Left cardiac atrium (tissue), 4 donors: ENCODE measurements around the gene EZR. TPM values are rescaled to one million over a fixed set of nuclear protein-coding genes. Genes with fewer than 3 reads are reported as not detected.
A peak's percentile ranks its signal among the peaks of the same experiment; 100 is the strongest.

Experiments used
- ATAC-seq, 2 donors: fragments of 200-7000 bp; cut with Tn5 transposase; one replicate each; pipeline ENCODE4 v1.9.1; 2020; ENCODE audit warnings: mild to moderate bottlenecking in 2 of 2, moderate library complexity in 2 of 2
- DNase-seq: peaks from one replicate; pipeline ENCODE4 v3.0.0-alpha.2; 2020
- intact Hi-C, 2 donors: fragments of 100-400 bp; cut with DNase I; formaldehyde crosslinking; loops; one replicate each; pipeline versions ENCODE4 v1.14.1 to v1.15.1; 2022 to 2023
- long read RNA-seq: library from polyadenylated mRNA; unstranded; transcript quantifications from one replicate; pipeline ENCODE4 v2.0.0, GENCODE V29; 2021
- total RNA-seq, 2 donors: library from RNA; stranded (reverse); fragmentation: NEBNext Ultra II Directional; extraction: Animal tissue kit (Norgen Biotek cat#: 25700); gene quantifications; one replicate each; pipeline ENCODE4 v1.2.1, GENCODE V29; 2021
- donor health status: DM: no; HTN: yes; CAD: no.
- donor health status: DM: no; HTN: yes; CAD: no; lungs with severe emphysema.
- donor health status: DM: yes; HTN: yes; CAD: no.
- donor health status: Dilated cardiomyopathy.

The EZR gene
- total RNA-seq = 100 to 1,000 TPM; 140 to 217 TPM
- long read RNA-seq, transcript EZR-201 (13 exons, 3,068 nt) = minor isoform, 140 of 608 reads
- long read RNA-seq, transcript EZR-202 (14 exons, 3,096 nt) = major isoform, 399 of 608 reads
- long read RNA-seq, partial matches to known transcripts = 45 of 608 reads
- long read RNA-seq, other reads (novel, unspliced or antisense) = 24 of 608 reads

GRCh38 chr6:158819213-158819976 is at the start of gene EZR:
EZR (minus strand) TSS chr6:158819368; CDS start chr6:158818093, 1,275 bp downstream.
- intact Hi-C loops = loop anchor here in 1 of 2 donors (5.0 kb wide), 1 partner anchor 112 kb away; no protein-coding TSS in a partner anchor
- DNase-seq (peak; percentile 86), ATAC-seq (peak; percentile 74 to 83)

DNA sequence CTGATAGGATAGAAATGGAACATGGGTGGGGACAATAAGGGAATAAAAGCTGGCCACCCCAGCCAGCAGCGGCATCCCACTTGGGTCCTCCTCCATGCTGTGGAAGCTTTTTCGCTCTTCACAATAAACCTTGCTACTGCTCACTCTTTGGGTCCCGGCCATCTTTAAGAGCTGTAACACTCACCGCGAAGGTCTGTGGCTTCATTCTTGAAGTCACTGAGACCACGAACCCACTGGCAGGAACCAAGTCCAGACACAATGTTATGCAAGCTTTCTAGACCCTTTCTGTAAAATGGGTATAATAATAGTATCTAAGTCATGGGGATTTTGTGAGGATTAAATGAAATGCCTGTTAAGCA is 48.9 kb upstream of the EZR start:
- no peak for ATAC-seq
- intact Hi-C loops = no loop called here
- DNase-seq = no peak

- DNase-seq (no peak), ATAC-seq (no peak)
- intact Hi-C loops = no loop called here
Measured at GRCh38 chr6:158867381-158868121, 48.4 kb upstream of the EZR start.

GRCh38 chr6:158865769-158866168 is 46.6 kb upstream of the EZR start:
- ATAC-seq (no peak), DNase-seq (no peak)
- intact Hi-C loops = no loop called here

DNA sequence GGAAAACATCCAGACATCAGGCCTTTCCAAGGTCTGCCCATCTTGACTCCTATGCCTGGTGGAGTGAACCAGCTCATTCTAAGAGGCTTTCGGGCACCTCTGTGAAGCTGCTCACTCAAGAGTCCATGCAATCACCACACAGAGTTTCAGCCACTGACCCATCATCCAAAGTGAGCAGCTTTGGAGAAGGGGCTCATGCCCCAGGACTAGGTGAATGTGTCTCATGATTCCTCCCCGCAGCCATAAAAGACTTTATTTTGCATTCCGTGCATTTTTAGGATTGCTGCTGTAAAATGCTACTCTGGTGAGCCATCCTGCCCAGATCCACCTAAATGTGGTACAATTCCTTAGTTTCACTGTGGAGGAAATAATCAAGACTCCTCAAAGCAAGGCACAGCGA is 44.5 kb upstream of the EZR start:
- ATAC-seq (peak in 1 of 2 donors; percentile 10), DNase-seq (no peak)
- intact Hi-C loops = no loop called here

GRCh38 chr6:158861686-158862381 is 42.7 kb upstream of the EZR start:
- intact Hi-C loops = no loop called here
- no peak for ATAC-seq
- DNase-seq = no peak

DNA sequence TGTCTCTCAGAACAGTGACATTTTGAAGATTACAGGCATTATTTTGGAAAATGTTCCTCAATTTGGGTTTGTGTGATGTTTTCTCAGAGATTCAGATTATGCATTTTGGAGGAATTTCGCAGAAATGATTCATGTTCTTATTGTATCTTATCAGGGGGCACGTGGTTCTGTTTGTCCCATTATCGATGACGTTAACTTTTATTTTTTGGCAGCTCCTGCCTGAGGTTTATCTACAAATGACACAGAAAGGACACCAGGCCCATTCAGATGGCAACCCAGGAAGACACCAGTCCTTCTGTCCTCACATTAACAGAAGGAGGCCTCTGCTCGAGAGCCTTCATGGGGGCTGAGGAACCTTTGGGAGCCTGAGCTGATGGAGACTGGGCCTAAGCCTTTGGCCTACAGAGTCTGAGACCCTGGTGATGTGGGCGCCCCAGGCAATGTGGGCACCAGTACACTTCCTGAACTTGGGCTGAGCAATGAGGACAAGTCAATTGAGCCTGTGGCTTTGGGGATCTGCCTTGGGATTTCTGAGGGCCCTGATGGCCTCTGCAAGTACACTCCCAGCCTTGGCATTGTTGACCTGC is 41.2 kb upstream of the EZR start:
- DNase-seq (no peak), ATAC-seq (no peak)
- intact Hi-C loops = no loop called here

DNA sequence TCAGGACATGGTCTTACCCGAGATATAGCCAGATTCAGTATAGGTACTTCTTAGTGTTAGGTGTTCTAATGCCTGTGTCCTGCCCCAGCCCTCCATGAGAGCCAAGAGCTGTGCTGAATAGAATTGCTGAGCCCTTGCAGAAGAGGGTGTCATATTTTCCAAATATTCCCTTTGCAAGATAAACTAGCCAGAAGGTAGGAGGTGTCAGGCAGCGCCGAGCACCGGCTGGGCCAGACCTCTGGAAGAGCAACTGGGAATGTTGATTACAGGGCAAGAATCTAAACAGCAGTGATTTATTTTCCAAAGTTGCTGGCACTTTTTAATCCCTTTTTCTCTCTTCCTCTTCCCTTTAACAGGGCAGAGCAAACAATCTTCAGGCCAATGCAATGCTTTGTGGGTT is 37.1 kb upstream of the EZR start:
- ATAC-seq (peak; percentile 53 to 57), DNase-seq (peak; percentile 39)
- intact Hi-C loops = loop anchor here in 1 of 2 donors (10.0 kb wide), 1 partner anchor 61 kb away; no protein-coding TSS in a partner anchor

- intact Hi-C loops = loop anchor here in 1 of 2 donors (10.0 kb wide), 1 partner anchor 60 kb away; no protein-coding TSS in a partner anchor
- DNase-seq (no peak), ATAC-seq (no peak)
Measured at GRCh38 chr6:158854214-158855101, 35.3 kb upstream of the EZR start.

DNA sequence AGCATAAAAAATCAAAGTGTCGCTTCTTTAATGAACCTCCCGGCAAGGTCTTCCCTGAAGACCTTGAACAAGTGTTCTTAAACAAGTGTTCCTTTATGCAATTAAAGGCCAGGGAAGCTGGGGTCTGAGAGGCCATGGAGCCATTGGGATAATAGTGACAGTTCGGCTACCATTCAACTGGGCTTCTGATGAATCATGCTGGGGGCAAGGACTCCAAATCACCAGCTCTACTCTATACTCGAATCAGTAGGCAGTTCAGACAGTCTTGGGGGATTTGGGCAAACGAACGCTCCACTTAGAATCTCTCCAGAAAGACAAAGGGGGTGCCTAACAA is 34.7 kb upstream of the EZR start:
- intact Hi-C loops = loop anchor here in 1 of 2 donors (10.0 kb wide), 1 partner anchor 59 kb away; no protein-coding TSS in a partner anchor
- ATAC-seq (no peak), DNase-seq (no peak)

- intact Hi-C loops = loop anchor here in 1 of 2 donors (10.0 kb wide), 1 partner anchor 58 kb away; no protein-coding TSS in a partner anchor
- peak; percentile 80 for DNase-seq
- peak; percentile 76 to 88 for ATAC-seq
Measured at GRCh38 chr6:158853072-158853879, 34.1 kb upstream of the EZR start.

GRCh38 chr6:158852312-158853071 is 33.3 kb upstream of the EZR start:
- DNase-seq = no peak
- intact Hi-C loops = loop anchor here in 1 of 2 donors (10.0 kb wide), 1 partner anchor 58 kb away; no protein-coding TSS in a partner anchor
- ATAC-seq = no peak

GRCh38 chr6:158850807-158851115 is 31.6 kb upstream of the EZR start:
- DNase-seq = no peak
- no peak for ATAC-seq
- intact Hi-C loops = loop anchor here in 1 of 2 donors (10.0 kb wide), 1 partner anchor 56 kb away; no protein-coding TSS in a partner anchor

- peak; percentile 14 to 70 for ATAC-seq
- intact Hi-C loops = loop anchor here in 1 of 2 donors (10.0 kb wide), 1 partner anchor 55 kb away; no protein-coding TSS in a partner anchor
- no peak for DNase-seq
Measured at GRCh38 chr6:158849899-158850806, 31.0 kb upstream of the EZR start.

DNA sequence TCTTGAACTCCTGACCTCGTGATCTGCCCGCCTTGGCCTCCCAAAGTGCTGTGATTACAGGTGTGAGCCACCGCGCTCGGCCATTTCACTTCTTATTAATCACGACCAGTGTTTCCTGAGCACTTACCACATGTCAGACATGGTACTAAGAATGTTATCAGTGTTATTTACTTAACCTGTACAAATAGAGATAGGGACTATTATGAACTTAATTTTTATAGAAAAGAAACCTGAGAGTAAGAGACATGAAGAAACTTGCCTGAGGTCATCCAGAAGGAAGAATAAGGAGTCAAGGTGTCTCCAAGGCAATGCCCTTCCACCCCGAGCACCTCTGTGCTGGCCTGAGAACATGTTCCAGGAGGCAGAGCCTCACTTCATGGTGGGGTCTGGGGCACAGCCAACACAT is 29.3 kb upstream of the EZR start:
- DNase-seq = no peak
- intact Hi-C loops = no loop called here

More for the DNA sequence above, 29.3 kb upstream of the EZR start:
- no peak for ATAC-seq
